ENCODE results near the gene MYBBP1A.

DNA sequence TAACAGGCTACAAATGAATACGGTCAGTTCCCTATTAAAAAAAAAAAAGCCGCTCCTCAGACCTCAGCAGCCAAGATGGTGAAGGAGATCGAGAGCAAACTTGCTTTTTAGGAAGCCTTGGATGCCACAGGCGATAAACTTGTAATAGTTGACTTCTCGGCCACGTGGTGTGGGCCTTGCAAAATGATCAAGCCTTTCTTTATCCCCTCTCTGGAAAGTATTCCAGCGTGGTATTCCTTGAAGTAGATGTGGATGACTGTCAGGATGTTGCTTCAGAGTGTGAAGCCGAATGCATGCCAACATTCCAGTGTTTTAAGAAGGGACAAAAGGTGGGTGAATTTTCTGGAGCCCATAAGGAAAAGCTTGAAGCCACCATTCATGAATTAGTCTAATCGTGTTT, 16.9 kb upstream of the MYBBP1A start:
- no peak for TF ChIP-seq EZH2phosphoT487 (IDR thresholded peaks at IDR 0.05; ENCODE audit: low read length)
- TF ChIP-seq, protein P1, sequence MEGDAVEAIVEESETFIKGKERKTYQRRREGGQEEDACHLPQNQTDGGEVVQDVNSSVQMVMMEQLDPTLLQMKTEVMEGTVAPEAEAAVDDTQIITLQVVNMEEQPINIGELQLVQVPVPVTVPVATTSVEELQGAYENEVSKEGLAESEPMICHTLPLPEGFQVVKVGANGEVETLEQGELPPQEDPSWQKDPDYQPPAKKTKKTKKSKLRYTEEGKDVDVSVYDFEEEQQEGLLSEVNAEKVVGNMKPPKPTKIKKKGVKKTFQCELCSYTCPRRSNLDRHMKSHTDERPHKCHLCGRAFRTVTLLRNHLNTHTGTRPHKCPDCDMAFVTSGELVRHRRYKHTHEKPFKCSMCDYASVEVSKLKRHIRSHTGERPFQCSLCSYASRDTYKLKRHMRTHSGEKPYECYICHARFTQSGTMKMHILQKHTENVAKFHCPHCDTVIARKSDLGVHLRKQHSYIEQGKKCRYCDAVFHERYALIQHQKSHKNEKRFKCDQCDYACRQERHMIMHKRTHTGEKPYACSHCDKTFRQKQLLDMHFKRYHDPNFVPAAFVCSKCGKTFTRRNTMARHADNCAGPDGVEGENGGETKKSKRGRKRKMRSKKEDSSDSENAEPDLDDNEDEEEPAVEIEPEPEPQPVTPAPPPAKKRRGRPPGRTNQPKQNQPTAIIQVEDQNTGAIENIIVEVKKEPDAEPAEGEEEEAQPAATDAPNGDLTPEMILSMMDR (IDR thresholded peaks at IDR 0.05; ENCODE audit: low read length): no peak

All from MM.1S (cell line).